Endothelial cell (in vitro differentiated cells): Measurements from ENCODE around the gene SH3RF3. TPM values are rescaled to one million over a fixed set of nuclear protein-coding genes. Genes with fewer than 3 reads are reported as not detected.

Source experiments
- DNase-seq: peaks from one replicate; pipeline ENCODE4 v3.0.0; 2021; ENCODE audit warnings: low spot score
- H3K27ac Mint-ChIP-seq: one replicate; pipeline ENCODE4 v1.8.0; 2021; ENCODE audit warnings: mixed read lengths, inconsistent platforms; ENCODE audit not compliant: unreplicated experiment
- H3K27me3 Mint-ChIP-seq: one replicate; pipeline ENCODE4 v1.8.0; 2021; ENCODE audit warnings: mild to moderate bottlenecking, moderate library complexity, mixed read lengths, inconsistent platforms; ENCODE audit not compliant: unreplicated experiment
- H3K36me3 Mint-ChIP-seq: one replicate; pipeline ENCODE4 v1.8.0; 2021; ENCODE audit warnings: mild to moderate bottlenecking, low read depth, mixed read lengths, inconsistent platforms; ENCODE audit not compliant: unreplicated experiment
- H3K4me1 Mint-ChIP-seq: one replicate; pipeline ENCODE4 v1.8.0; 2021; ENCODE audit warnings: mild to moderate bottlenecking, mixed read lengths, inconsistent platforms; ENCODE audit not compliant: unreplicated experiment
- H3K4me3 Mint-ChIP-seq: one replicate; pipeline ENCODE4 v1.8.0; 2021; ENCODE audit warnings: mild to moderate bottlenecking, mixed read lengths, inconsistent platforms; ENCODE audit not compliant: unreplicated experiment
- H3K9me3 Mint-ChIP-seq: one replicate; pipeline ENCODE4 v1.8.0; 2021; ENCODE audit warnings: mixed read lengths, inconsistent platforms; ENCODE audit not compliant: unreplicated experiment
- CTCF ChIP-seq: fragments of 200-600 bp; sonication (generic); IDR thresholded peaks from one replicate; pipeline ENCODE4 v1.5.0; 2021; ENCODE audit warnings: antibody characterized with exemption; ENCODE audit not compliant: unreplicated experiment
- total RNA-seq: library from RNA; stranded (reverse); fragmentation: NEBNext Ultra II Directional; extraction: Animal tissue kit (Norgen Biotek cat#: 25700); gene quantifications from one replicate; pipeline ENCODE4 v1.2.1, GENCODE V29; 2021; ENCODE audit not compliant: unreplicated experiment

The SH3RF3 gene
- total RNA-seq, 1 donor from 2014 or later: 12.8 TPM

GRCh38 chr2:109350526-109350925, 221.5 kb downstream of the SH3RF3 start:
- peak overlapping the region; percentile 31 for H3K4me3 Mint-ChIP-seq
- H3K27me3 Mint-ChIP-seq: no peaks in the 10 kb centered on the region
- no peaks in the 10 kb centered on the region for H3K9me3 Mint-ChIP-seq
- no peak for TF ChIP-seq CTCF
- no peaks in the 10 kb centered on the region for H3K36me3 Mint-ChIP-seq
- no peak for DNase-seq
- H3K4me1 Mint-ChIP-seq: peaks cover 26% of the 10 kb centered on the region
- H3K27ac Mint-ChIP-seq: no peak overlapping the region

GRCh38 chr2:109351164-109351756, 222.3 kb downstream of the SH3RF3 start:
- Mint-ChIP-seq H3K4me3 (no peak overlapping the region), H3K9me3 (no peaks in the 10 kb centered on the region), H3K27ac (no peak overlapping the region), H3K36me3 (no peaks in the 10 kb centered on the region), H3K4me1 (peaks cover 22% of the 10 kb centered on the region), H3K27me3 (no peaks in the 10 kb centered on the region)
- no peak for DNase-seq
- no peak for TF ChIP-seq CTCF

- Mint-ChIP-seq H3K27me3 (no peaks in the 10 kb centered on the region), H3K27ac (no peak overlapping the region), H3K36me3 (no peaks in the 10 kb centered on the region), H3K4me3 (no peak overlapping the region), H3K4me1 (peaks cover 22% of the 10 kb centered on the region), H3K9me3 (no peaks in the 10 kb centered on the region)
- no peak for DNase-seq
- TF ChIP-seq CTCF: no peak
These were observed 223.3 kb downstream of the SH3RF3 start for GRCh38 chr2:109352056-109352897.

GRCh38 chr2:109352898-109353689, 224.1 kb downstream of the SH3RF3 start:
- peaks cover 2% of the 10 kb centered on the region for H3K36me3 Mint-ChIP-seq
- no peaks in the 10 kb centered on the region for H3K9me3 Mint-ChIP-seq
- H3K27me3 Mint-ChIP-seq: no peaks in the 10 kb centered on the region
- H3K27ac Mint-ChIP-seq: no peak overlapping the region
- H3K4me1 Mint-ChIP-seq: peaks cover 21% of the 10 kb centered on the region
- no peak overlapping the region for H3K4me3 Mint-ChIP-seq
- TF ChIP-seq CTCF: no peak
- no peak for DNase-seq
